DND-41 (cell line): ENCODE data around the gene PEPD.

Experiments used
- EZH2 ChIP-seq: IDR thresholded peaks from 3 replicates; pipeline ENCODE4 v1.6.1; 2012; ENCODE audit warnings: borderline replicate concordance, low read depth, mild to moderate bottlenecking, moderate library complexity, low read length, inconsistent platforms; ENCODE audit not compliant: severe bottlenecking
- TF ChIP-seq, protein P1 (sequence below): IDR thresholded peaks from 2 replicates; pipeline ENCODE4 v1.5.1; 2012; ENCODE audit warnings: borderline replicate concordance, low read length, moderate library complexity, mild to moderate bottlenecking; ENCODE audit not compliant: poor library complexity, severe bottlenecking; ENCODE audit errors: extremely low read depth

DNA sequence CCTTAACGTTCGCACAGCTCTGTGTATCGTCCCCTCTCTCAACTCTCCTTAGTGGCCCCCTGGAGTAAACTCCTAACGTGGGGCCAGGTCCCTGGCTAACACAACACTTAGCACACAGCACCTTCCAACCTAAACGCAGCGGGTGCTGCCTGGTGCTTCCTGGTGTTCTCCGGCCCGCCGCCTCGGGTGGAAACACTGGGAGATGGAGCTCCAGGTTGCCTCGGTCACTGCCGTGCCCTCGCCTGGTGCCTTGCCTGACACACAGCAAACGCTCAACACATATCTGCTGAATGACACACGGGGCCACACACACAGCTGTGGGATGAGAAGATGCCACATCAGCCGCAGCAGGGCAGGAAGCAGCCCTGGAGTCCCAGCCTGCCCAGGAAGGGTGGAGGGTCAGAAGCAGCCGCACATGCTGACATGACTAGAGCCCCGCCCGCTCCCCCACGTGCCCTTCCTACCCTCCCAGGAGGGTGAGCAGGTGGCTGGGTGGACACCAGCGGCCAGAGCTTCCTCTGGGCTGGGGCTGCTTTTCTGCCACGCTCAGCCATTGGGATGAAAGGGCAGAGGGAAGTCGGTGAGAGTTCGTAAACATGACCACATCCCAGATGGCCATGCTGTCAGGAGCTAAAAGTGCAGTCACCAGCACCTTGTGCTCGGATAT lies 6.6 kb downstream of the PEPD start:
- TF ChIP-seq, protein P1, sequence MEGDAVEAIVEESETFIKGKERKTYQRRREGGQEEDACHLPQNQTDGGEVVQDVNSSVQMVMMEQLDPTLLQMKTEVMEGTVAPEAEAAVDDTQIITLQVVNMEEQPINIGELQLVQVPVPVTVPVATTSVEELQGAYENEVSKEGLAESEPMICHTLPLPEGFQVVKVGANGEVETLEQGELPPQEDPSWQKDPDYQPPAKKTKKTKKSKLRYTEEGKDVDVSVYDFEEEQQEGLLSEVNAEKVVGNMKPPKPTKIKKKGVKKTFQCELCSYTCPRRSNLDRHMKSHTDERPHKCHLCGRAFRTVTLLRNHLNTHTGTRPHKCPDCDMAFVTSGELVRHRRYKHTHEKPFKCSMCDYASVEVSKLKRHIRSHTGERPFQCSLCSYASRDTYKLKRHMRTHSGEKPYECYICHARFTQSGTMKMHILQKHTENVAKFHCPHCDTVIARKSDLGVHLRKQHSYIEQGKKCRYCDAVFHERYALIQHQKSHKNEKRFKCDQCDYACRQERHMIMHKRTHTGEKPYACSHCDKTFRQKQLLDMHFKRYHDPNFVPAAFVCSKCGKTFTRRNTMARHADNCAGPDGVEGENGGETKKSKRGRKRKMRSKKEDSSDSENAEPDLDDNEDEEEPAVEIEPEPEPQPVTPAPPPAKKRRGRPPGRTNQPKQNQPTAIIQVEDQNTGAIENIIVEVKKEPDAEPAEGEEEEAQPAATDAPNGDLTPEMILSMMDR, result no peak
- TF ChIP-seq EZH2, result no peak
